GM19023 (cell line): Measurements from ENCODE around the gene UBE2I.

ENCODE experiments used
- ATAC-seq: cut with Tn5 transposase; IDR thresholded peaks from one replicate; pipeline ENCODE4 v1.9.1; 2021; ENCODE audit warnings: mild to moderate bottlenecking, moderate library complexity; ENCODE audit not compliant: unreplicated experiment

The UBE2I gene

DNA sequence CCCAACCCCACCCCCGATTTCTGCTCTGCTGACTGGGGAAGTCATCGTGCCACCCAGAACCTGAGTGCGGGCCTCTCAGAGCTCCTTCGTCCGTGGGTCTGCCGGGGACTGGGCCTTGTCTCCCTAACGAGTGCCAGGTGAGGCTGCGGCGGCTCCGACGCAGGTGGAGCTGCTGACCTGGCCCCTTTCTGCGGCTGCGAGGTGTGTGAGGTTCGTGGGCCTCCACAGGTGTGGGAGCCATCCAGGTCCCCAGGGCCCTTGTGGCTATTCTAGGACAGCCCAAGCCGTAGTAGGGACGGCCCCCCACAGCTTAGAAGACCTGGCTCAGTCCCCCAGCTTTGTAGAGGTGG lies 3.0 kb downstream of the UBE2I start:
- no peak for ATAC-seq

DNA sequence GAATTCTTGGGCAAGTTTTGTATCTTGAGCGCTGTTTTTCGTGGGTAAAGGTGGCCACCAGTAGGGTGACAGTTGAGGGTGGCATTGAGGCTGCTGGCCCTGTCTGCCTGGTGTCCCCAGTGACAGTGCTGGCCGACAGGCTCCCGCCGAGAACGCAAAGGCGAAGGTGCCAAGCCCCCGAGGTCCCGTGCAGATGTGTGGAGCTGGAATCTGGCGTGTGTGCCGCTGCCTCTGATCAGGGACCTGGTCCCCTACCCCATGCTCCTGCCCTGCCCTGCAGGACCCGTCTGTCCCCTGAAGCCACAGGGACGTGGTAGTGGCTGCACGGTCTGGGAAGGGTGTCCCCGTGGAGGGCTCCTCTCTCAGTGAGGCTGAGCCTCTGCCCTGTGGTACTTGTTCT lies 3.5 kb downstream of the UBE2I start:
- ATAC-seq, result no peak

DNA sequence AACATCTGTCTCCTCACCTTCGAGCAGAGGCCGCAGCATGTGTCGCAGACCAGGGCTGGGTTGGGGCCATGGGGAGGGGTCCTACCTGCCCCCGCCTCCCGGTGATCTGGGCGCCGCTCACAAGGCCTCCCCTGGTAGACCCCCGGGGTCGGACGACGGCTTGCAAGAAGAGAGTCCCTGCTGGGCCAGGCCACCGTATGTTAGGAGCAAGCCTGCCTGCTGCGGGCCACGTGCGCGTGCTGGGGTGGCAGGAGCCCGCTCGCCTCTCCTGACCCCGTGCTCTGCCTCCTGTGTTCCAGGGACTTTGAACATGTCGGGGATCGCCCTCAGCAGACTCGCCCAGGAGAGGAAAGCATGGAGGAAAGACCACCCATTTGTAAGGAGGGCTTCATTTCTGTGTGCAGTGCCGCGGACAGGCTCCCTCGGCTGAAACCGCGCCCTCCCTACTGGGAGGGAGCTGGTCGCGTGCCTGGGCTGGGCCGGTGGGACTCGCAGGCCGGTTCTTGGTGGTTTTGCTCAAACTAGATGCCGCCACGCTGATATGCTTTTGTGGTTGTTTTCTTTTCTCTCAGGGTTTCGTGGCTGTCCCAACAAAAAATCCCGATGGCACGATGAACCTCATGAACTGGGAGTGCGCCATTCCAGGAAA lies 4.4 kb downstream of the UBE2I start:
- ATAC-seq, result no peak

DNA sequence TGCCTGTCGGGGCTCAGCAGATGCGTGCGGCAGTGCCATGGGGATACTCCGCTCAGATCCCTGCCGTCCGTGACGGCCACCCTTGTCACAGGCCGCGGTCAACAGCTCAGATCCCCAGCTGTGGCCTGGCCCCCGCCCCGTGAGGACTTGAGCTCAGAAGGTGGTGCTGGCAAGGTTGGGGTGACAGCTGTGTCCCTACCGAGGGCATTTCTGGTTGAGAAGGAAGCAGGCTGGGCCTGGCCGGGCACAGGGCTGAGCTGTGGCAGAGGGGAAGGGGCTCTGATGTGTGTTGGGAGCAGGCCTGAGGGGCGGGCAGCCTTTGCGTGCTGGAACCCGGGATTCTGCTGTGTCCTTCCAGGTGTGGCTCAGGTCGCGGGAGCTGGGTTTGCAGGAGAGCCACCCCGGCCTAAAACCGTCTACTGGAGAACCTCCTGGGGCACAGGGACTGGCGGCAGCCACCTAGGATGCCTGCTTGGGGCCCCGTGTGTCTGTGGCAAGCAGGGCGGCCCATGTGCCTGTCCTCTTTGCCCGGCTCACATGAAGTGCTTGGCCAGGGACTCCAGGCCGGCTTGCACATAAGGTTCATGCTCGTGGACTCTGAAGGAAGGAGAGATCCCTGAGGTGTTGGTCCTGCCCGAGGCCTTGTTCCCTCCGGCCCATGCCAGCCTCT lies 5.1 kb downstream of the UBE2I start:
- no peak for ATAC-seq

DNA sequence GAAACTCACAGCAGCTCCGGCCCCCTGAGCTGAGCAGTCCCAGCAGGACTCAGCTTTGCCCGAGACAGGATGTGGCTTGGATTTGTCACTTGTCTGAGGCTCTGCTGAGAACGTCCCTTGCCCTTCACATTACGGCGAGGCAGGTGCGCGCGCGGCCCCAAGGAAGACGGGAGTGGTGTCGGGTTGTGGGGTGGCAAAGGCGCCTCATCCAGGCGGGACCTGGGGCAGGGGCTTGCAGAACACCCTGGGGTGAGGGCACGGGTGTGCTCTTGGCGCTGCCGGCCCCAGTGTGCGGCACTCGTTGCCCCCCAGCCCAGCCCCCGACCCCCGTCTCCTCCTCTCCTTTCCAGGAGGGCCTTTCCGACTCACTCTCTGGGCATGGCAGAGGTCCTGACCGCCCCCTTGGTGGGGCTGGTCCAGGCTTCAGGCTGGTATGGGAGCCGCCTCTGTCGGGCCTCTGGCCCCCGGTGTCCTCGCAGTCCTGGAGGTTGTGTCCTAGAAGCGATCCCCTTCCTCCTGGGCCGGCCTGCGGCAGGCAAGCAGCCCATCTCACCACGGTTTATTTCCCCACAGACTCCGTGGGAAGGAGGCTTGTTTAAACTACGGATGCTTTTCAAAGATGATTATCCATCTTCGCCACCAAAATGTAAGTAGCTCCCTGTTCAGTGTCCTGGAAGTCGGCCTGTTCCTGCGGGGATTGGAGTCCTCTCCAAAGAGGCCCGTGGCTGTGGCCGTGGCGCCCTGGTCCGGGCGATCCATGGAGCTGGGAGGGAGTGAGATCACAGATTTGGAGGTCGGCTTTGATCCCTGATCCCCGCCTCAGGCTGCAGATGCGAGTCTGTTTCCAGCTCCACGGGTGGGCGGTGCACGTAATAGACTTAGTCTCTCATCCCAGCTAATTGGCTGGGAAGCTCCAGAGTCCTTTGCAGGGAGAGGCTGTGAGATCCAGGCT lies 5.9 kb downstream of the UBE2I start:
- no peak for ATAC-seq

DNA sequence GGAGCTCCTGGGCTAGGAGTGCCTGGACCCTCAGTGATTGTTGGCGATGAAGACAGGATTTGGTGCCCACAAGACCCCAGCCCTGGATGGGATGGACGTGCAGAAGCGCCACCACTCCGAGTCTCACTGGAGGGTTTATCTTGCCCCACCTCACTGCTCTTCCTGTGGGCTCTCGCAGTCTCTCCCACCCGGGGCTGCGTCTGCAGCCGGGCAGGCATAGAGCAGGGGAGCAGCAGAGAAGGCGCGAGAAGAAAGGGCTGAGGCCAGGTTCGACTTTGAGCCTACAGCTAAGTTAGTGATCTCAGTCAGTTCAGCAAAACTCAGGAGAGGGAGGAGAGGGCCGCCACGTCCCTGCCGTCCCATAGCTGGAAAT lies 6.6 kb downstream of the UBE2I start:
- no peak for ATAC-seq

DNA sequence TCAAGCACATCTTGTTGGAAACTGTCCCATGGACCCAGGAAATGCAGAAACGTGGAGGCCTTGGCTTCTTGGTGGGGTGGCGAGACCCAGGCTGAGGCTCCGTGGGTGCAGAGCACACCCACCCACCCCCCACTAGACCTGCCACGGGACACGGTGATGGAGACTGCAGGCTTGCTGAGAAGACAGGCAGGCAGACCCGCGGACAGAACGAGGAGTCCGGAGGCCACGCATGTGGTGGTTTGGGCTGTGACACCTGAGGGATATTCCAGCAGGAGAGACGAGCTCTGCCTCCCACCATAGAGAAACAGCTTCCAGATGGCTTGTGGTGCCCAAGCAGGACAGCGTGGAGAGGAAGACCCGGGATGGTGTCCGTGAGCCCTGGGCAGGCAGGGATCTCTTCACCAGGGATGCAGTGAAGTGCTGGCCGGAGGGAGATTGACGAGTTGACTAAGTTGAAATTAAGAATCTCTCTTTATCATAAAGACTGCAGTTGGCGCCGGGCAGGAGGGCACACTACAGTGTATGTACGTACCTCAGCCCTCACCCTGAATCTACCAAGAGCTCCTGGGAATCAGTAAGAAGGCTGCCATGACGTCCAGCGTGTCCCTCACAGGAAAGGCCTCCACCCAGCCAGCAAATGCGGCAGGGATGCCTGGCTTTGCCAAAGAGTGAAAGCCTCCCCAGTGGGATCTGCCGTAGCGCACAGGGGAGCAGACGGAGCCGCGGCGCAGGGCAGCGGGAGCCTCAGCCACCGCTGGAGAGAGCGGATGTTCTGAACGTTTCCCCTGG lies 8.2 kb downstream of the UBE2I start:
- ATAC-seq, result no peak

DNA sequence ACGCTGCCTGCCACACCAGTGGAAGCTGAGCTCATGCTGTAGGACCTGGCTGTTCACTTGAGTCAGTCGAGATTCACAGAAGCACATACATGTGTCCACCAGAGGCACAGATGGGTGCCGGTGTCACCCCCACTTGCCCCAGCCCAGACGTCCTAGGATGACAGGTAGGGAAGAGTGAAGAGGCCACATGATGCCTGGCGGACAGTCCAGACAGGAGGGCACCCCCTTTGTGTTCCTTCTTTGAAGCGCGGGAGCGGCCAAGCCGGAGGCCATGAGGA lies 8.8 kb downstream of the UBE2I start:
- no peak for ATAC-seq

DNA sequence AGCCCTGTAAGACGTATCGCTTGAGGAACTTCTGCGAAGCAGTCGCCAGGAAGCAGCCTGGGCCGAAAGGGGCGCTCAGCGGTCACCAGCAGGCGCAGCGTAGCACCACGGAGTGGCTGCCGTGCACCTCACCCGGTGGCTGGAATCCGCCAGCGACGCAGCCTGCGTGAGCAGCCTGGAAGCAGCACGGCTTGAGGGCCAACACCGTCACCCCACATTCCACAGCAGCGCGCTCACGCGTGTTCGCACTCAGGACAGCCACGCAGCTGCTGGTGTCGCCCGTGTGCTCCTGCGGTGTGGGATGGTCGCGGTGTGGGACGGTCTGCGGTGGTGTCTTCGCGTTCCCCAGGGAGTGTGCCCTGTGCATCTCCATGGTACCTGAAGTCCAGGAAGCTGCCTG lies 9.6 kb downstream of the UBE2I start:
- ATAC-seq, result no peak

DNA sequence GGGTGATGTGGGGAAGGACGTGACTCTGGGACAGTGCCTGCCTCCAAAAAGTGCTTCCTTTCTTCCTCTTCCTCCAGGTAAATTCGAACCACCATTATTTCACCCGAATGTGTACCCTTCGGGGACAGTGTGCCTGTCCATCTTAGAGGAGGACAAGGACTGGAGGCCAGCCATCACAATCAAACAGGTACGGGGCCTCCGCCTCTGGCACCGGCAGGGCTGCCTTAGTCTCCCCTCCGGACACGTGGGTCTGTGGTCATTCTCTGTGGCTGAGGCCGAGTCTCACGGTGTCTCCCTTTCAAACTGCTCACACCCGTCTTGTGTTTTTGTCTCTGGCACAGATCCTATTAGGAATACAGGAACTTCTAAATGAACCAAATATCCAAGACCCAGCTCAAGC lies 10.7 kb downstream of the UBE2I start:
- no peak for ATAC-seq

DNA sequence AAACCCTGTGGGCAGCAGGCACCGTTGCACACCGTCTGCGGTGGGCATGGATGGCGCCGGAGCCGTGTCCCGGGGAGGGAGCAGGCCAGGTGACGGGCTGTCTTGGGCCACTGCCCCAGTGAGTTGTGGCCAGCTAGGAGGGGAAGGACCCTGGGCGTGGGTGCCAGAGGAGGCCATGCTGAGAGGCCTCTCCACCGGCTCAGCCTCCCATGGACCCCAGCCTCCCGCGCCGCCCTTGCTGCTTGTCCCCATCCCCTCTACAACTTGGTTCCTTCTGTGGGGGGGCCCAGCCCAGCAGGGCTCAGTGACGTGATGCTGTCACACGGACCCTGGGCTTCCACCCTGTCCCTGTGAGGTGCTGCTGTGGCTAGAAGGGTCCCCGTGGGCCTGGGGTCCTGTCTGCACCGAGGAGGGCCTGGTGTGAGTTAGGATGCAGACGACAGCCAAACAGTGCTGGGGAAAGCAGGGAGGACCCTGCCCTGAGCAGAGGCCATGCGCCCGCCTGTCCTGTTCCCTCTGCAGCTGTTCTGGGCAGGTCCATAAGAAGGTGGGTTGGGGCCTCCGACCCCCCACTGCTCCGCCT lies 11.3 kb downstream of the UBE2I start:
- ATAC-seq, result no peak

DNA sequence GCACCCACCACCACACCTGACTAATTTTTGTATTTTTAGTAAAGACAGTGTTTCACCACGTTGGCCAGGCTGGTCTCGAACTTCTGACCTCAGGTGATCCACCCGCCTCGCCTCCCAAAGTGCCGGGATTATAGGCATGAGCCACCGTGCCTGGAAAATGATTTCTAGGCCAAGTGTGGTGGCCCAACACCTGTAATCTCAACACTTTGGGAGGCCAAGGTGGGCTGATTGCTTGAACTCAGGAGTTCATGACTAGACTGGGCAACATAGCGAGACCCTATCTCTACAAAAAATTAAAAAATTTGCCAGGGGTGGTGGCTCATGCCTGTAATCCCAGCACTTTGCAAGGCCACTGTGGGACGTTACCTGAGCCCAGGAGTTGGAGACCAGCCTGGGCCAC lies 13.0 kb downstream of the UBE2I start:
- no peak for ATAC-seq

DNA sequence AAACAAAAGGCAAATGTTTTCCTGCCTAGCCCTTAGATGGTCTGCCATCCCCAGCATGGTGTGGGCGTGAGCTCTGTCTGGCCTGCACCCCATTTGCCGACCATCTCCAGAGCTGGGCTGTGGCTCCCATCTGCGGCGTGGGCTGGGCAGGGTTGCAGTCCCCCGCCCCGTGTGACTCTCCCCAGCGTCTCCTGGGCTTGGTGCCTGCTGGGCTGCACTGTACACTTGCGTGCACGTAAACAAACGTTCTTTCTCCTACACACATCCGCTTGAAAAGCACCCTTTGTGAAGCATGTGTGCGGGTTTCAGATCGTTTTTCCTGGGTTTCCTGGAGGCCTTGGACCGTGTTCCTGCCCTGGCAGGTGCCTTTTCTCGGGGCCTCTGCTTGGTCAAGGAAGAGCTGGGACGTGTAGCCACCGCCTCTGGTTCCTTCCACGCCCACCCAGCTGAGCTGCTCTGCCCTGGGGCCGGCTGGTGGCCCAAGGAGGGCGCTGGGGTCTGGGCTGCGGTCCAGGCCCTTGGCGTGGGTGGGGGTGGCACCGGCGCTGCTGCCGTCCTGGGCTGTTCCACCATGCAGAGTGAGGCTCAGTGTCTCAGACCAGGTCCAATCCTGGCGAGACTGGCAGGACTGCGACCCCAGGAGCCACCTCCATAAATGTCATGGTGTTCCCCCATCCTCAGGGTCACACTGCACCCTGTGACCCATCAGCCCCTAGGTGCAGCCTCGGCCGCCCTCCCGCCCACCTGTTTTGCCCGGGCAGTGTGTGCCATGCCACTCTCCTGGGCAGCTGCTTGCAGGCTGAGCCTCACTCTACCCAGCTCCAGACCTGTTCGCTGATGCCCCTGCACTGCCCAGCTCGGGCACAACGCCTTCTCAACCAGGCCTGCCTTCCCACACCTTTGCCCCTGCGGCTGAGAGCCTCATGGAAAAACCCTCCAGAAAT lies 14.1 kb downstream of the UBE2I start:
- no peak for ATAC-seq

DNA sequence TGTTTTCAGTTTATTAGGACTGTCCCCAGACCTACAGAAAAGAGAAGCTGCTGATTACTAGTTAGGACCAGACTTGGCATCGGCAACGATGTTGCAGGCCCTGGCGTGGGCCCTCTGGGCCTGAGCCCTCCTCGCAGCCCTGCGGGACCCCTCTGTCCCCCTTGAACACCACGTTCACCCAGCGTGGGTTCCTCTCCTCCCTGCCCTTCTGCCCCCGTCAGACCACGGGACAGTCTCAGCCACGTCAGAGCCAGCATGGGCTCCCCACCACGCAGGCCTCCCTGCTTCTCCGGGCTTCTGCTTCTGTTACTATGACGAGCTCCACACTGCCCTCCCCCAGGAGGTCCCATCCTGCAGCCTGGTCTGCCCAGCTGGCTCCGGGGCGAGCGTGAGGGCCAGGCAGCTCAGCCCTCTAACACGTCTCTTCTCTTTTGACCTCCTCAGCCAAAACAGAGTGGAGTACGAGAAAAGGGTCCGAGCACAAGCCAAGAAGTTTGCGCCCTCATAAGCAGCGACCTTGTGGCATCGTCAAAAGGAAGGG lies 14.9 kb downstream of the UBE2I start:
- no peak for ATAC-seq

DNA sequence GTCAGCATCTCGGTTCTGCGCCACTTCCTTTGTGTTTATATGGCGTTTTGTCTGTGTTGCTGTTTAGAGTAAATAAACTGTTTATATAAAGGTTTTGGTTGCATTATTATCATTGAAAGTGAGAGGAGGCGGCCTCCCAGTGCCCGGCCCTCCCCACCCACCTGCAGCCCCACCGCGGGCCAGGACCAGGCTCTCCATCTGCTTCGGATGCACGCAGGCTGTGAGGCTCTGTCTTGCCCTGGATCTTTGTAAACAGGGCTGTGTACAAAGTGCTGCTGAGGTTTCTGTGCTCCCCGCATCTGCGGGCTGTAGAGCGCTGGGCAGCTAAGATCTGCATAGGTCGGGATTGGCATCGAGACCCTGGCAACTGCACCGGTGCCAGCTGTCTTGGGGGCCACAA lies 15.8 kb downstream of the UBE2I start:
- no peak for ATAC-seq

DNA sequence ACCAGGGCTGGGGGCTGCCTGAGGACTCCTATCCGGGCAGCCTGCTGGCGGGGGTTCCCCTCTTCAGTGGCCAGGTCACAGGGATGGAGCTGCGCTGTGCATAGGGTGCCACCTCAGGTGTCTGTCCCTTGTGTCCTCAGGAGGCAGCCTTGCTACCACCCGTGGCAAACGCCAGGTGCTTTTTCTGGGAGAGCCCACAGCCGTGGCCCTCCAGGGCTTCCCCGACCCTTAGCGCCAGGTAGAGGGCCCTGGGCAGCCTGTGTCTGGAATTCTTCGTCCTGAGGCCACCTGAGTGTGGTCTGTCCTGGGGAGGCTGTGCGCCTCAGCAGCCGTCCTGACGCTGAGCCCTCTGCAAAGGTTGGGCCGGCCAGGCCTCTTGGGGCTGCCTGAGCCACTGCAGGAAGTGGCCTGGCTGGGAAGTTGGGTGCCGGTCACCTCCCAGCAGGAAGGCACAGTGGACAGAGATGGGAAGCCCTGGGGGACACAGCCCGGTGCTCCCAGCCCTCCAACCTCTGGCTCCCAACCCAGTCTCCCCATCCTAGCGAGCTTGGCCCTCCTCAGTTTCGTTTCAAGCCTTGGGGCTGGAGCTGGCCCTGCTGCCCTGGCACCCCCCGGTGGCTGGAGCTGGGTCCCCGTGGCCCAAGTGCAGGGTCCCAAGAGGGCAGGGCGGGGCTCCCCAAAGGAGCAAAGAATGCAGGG lies 16.4 kb downstream of the UBE2I start:
- ATAC-seq, result no peak

DNA sequence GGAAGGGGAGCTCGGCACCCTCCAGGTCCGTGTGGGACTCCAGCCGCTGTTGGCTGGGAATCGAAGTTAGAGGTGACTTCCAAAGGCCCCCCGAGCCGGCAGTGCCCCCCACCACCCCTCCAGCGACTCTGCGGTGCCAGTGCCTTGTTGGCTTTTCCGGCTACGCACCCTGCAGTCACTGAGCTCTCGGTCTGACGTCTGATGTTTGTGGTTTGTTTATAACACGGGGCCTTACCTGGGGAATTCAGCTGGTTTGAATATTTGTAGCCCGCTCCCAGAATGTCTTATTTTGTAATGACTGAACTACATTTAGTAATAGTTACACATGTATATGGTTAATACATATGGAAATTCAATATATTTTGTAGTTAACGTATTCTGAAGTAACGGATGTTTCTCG lies 17.0 kb downstream of the UBE2I start:
- no peak for ATAC-seq

DNA sequence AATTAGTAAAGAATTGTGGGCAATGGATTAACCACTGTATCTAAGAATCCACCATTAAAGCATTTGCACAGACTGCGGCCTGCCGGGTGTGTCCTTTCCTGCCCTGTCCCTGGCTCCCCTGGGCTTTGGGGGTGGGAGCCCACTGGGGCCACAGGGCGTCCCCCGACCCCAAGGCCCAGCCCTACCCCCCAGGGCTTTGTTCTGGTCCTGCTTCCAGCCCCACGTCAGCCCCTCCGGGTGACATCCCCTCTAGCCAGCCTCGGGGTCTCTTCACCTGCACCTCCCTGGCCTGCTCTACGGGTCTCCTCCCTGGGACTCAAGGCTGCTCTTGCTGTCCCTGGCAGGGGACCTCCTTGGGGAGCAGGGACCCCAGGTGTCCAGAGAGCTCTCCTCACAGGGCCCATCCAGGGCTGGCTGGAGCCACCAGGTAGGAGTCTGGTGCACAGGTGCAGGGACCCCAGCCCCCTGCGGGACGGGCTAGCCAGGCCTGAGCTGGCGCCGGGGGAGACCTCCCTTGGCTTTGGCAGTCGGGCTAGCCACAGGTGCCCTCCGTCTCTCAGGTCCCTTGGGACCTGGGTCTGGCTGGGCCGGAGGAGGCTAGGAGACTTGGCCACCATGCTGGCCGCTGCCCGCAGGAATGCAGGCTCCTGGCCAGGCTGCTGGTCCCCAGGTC lies 17.6 kb downstream of the UBE2I start:
- no peak for ATAC-seq

DNA sequence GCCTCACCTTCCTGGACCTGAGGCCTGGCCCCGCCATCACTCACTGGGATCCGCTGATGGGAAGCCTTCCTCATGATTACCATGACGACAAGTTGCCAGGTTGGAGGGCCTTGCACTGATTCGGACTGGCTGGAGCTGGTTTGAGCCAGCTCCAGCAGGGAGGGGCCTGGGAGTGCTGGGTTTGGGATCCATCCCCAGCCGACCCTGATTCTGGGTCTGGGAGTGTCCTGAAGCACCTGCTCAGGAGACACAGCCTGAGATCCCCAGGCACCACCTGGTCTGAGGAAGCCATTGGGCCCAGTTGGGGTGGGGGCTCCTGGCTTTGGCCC lies 18.1 kb downstream of the UBE2I start:
- ATAC-seq, result no peak
